ENCODE results near the gene ZNF592. TPM values are rescaled to one million over a fixed set of nuclear protein-coding genes. Genes with fewer than 3 reads are reported as not detected.

ZNF592 gene
- total RNA-seq, 4 donors from 2014 or later = 23.5 to 41.1 (median 26.5) TPM

DNA sequence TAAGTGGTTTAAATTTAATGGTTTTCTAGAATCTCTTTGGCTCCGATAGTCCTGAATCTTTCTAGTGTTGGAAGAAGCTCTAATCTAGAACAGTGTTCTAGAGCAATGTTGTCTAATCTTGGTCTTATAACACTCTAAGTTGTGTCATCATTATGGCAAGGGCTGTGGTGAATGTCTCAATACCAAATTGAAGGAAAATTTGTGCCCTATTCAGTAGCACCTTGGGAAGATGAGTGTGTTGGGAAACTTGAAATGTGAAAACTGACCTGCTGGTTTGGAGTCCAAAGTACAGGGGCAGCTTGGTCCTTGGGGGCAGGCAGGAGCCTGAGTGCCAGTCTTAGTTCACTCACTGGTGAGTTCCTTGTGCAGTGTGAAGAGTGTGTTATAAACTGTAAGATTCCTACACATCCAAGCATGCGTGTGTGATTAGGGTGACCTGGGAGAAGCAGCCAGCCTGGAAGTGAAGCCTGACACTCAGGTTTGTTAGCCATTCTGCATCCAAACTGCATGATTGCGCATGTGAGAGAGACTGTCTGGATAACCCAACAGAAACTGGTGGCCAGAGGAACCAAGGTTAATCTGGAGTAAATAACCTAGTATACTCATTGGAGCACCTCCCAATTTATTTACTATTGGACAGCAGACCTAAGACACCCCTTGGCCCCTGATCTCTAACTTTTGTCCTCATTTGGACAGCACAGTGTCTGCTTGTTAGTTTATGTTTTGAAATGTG, 14.6 kb downstream of the ZNF592 start:
- peak overlapping the region in 1 of 4 donors; percentile 28 for H3K27ac ChIP-seq
- DNase-seq = no peak
- no peaks in the 10 kb centered on the region for H3K27me3 ChIP-seq
- peaks cover 44 to 73% (median 55%) of the 10 kb centered on the region in 4 donors for H3K4me1 ChIP-seq
- no peaks in the 10 kb centered on the region for H3K9me3 ChIP-seq
- WGBS, 2 donors (ENCODE audit: low coverage in 1 of 2) = 76 to 85% methylated on average over 3 of the region's 3 CpGs
- H3K36me3 ChIP-seq = peaks cover 0 to 3% (median 0%) of the 10 kb centered on the region in 4 donors
- intact Hi-C loops (cut with DNase I; ENCODE audit: low total_unique reads) (no loop called here), in situ Hi-C loops (cut with MboI; ENCODE audit: low pct_ligation_motif_present in 1 of 4, low pct_unique_long_range_greater_than_20kb in 1 of 4, low sequenced_read_pairs in 3 of 4) (loop anchor here in 1 of 4 donors (25.0 kb wide), 1 partner anchor 101 kb away; the partner anchor contains the start of genes NMB and WDR73)
- no peak overlapping the region for H3K4me3 ChIP-seq
- TF ChIP-seq CTCF (IDR thresholded peaks at IDR 0.05) = no peak
- TF ChIP-seq EP300 (IDR thresholded peaks at IDR 0.05; ENCODE audit: low read depth) = no peak
- no peak for TF ChIP-seq POLR2A (IDR thresholded peaks at IDR 0.05)
- no peak for TF ChIP-seq POLR2AphosphoS5 (IDR thresholded peaks at IDR 0.05)

DNA sequence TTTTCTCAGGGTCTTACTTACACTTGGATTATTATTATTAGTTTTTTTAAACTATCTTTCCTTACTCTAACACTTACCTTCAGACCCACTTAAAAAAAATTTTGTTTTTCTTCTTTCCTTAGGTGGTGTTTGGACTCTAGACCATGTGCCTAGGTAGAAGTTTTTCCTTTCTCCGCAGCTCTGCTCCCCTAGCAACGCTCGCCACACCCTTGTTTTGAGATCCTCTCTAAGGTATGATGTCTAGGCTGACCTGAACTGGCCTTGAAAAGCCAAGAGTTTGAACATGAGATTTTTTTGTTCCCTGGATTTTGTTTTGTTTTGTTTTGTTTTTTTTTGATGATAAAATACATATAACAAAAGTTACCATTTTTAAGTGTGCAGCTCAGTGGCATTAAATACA, 16.2 kb downstream of the ZNF592 start:
- WGBS, 2 donors (ENCODE audit: low coverage in 1 of 2) = 65 to 67% methylated on average over 3 of the region's 3 CpGs
- Histone ChIP-seq H3K9me3 (no peaks in the 10 kb centered on the region), H3K36me3 (peaks cover 0 to 11% (median 2%) of the 10 kb centered on the region in 4 donors), H3K4me3 (no peak overlapping the region), H3K27me3 (no peaks in the 10 kb centered on the region), H3K27ac (peak overlapping the region in 2 of 4 donors; percentile 18 to 33), H3K4me1 (peaks cover 31 to 57% (median 41%) of the 10 kb centered on the region in 4 donors)
- no peak for DNase-seq
- TF ChIP-seq POLR2A (IDR thresholded peaks at IDR 0.05) (no peak), EP300 (IDR thresholded peaks at IDR 0.05; ENCODE audit: low read depth) (no peak), CTCF (IDR thresholded peaks at IDR 0.05) (no peak), POLR2AphosphoS5 (IDR thresholded peaks at IDR 0.05) (no peak)
- intact Hi-C loops (cut with DNase I; ENCODE audit: low total_unique reads) = no loop called here
- in situ Hi-C loops (cut with MboI; ENCODE audit: low pct_ligation_motif_present in 1 of 4, low pct_unique_long_range_greater_than_20kb in 1 of 4, low sequenced_read_pairs in 3 of 4) = loop anchor here in 1 of 4 donors (25.0 kb wide), 1 partner anchor 102 kb away; the partner anchor contains the start of genes NMB and WDR73

DNA sequence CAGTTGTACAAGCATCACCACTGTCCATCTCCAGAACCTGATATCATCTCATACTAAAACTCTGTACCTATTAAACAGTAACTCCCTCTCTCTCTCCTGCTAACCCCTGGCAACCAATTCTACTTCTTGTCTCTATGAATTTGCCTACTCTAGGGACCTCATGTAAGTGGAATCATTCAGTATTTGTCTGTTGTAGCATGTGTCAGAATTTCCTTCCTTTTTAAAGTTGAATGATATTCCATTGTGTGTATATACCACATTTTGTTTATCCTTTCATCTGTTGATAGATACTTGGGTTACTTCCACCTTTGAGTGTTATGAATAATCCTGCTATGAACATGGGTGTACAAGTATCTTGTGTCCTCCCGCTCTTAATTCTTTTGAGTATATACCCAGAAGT, 16.6 kb downstream of the ZNF592 start:
- 97 to 100% methylated on average over 1 of the region's 1 CpG for WGBS, 2 donors (ENCODE audit: low coverage in 1 of 2)
- H3K36me3 ChIP-seq = peaks cover 0 to 11% (median 2%) of the 10 kb centered on the region in 4 donors

More for the DNA sequence above, 16.6 kb downstream of the ZNF592 start:
- Histone ChIP-seq H3K9me3 (no peaks in the 10 kb centered on the region), H3K4me3 (no peak overlapping the region), H3K4me1 (peaks cover 31 to 55% (median 39%) of the 10 kb centered on the region in 4 donors), H3K27ac (no peak overlapping the region), H3K27me3 (no peaks in the 10 kb centered on the region)
- no peak for DNase-seq
- no peak for TF ChIP-seq CTCF (IDR thresholded peaks at IDR 0.05)
- no peak for TF ChIP-seq POLR2A (IDR thresholded peaks at IDR 0.05)
- TF ChIP-seq EP300 (IDR thresholded peaks at IDR 0.05; ENCODE audit: low read depth) = no peak
- intact Hi-C loops (cut with DNase I; ENCODE audit: low total_unique reads) = no loop called here
- in situ Hi-C loops (cut with MboI; ENCODE audit: low pct_ligation_motif_present in 1 of 4, low pct_unique_long_range_greater_than_20kb in 1 of 4, low sequenced_read_pairs in 3 of 4) = loop anchor here in 1 of 4 donors (25.0 kb wide), 1 partner anchor 103 kb away; the partner anchor contains the start of genes NMB and WDR73

Data from transverse colon (tissue), 4 donors.